Fibroblast of skin of left quadriceps (primary cell): ENCODE data around the gene SPNS2.

Source experiments
- DNase-seq, 2 experiments: peaks; one replicate each; pipeline ENCODE4 v3.0.0-alpha.2; 2013; ENCODE audit warnings: low read depth in 2 of 2

SPNS2 gene

GRCh38 chr17:4549781-4550533 is 51.3 kb downstream of the SPNS2 start:
- DNase-seq = no peak

- DNase-seq = no peak
These were observed 51.9 kb downstream of the SPNS2 start for GRCh38 chr17:4550534-4551039.

- no peak for DNase-seq
These were observed 52.5 kb downstream of the SPNS2 start for GRCh38 chr17:4551141-4551540.

GRCh38 chr17:4551796-4552525 is 53.3 kb downstream of the SPNS2 start:
- DNase-seq = no peak

- DNase-seq = no peak
These were observed 55.0 kb downstream of the SPNS2 start for GRCh38 chr17:4553669-4554068.

- no peak for DNase-seq
These were observed 55.8 kb downstream of the SPNS2 start for GRCh38 chr17:4554441-4554996.

- DNase-seq = peak; percentile 87 to 88
These were observed 56.5 kb downstream of the SPNS2 start, which contains the start of gene MYBBP1A for GRCh38 chr17:4554997-4555799. MYBBP1A (minus strand) TSS chr17:4555384; CDS start chr17:4555324, 60 bp downstream.

- DNase-seq = no peak
These were observed 57.4 kb downstream of the SPNS2 start for GRCh38 chr17:4555873-4556759.

GRCh38 chr17:4556996-4557395 is 58.3 kb downstream of the SPNS2 start:
- no peak for DNase-seq

- DNase-seq = no peak
These were observed 59.1 kb downstream of the SPNS2 start for GRCh38 chr17:4557626-4558346.

GRCh38 chr17:4558347-4558971 is 59.8 kb downstream of the SPNS2 start:
- no peak for DNase-seq

- DNase-seq = no peak
These were observed 60.6 kb downstream of the SPNS2 start for GRCh38 chr17:4559139-4559791.

GRCh38 chr17:4559966-4560365 is 61.3 kb downstream of the SPNS2 start:
- DNase-seq = no peak

GRCh38 chr17:4560421-4560820 is 61.7 kb downstream of the SPNS2 start, which contains the start of gene GGT6:
GGT6 (minus strand) TSS chr17:4560577; CDS start chr17:4560521, 56 bp downstream.
- DNase-seq = no peak

GRCh38 chr17:4560837-4561256 is 62.2 kb downstream of the SPNS2 start:
- no peak for DNase-seq

GRCh38 chr17:4562015-4562969 is 63.6 kb downstream of the SPNS2 start:
- DNase-seq = no peak

- DNase-seq = peak; percentile 36 to 40
These were observed 66.8 kb downstream of the SPNS2 start for GRCh38 chr17:4565209-4566141.
